PFSK-1 (cell line): Measurements from ENCODE around the gene VWC2.

ENCODE experiments used
- FOXP2 ChIP-seq: optimal IDR thresholded peaks from 2 replicates; pipeline ENCODE3; 2011; ENCODE audit warnings: borderline replicate concordance, control low read depth, inconsistent platforms; ENCODE audit not compliant: insufficient read depth; ENCODE audit errors: extremely low read length, extremely low read depth
- POLR2AphosphoS5 ChIP-seq: IDR thresholded peaks from 2 replicates; pipeline ENCODE4 v1.6.1; 2012; ENCODE audit warnings: low read depth, mild to moderate bottlenecking, control low read depth, low read length, moderate library complexity
- REST ChIP-seq, 2 experiments: IDR thresholded peaks; 2 replicates each; pipeline versions ENCODE4 v1.6.1 to v1.8.0; 2011 to 2012; ENCODE audit warnings: low read depth in 2 of 2, low read length in 2 of 2, control low read depth in 1 of 2, inconsistent platforms in 1 of 2, mild to moderate bottlenecking in 1 of 2, moderate library complexity in 1 of 2; ENCODE audit not compliant: insufficient read depth in 1 of 2
- SIN3A ChIP-seq: IDR thresholded peaks from 2 replicates; pipeline ENCODE4 v1.6.1; 2012; ENCODE audit warnings: mild to moderate bottlenecking, low read length, moderate library complexity, borderline replicate concordance; ENCODE audit not compliant: insufficient read depth
- TAF1 ChIP-seq: IDR thresholded peaks from 2 replicates; pipeline ENCODE4 v1.6.1; 2012; ENCODE audit warnings: low read length, control low read depth, borderline replicate concordance; ENCODE audit not compliant: insufficient read depth

Gene VWC2

GRCh38 chr7:49852619-49853462 lies 79.4 kb downstream of the VWC2 start:
- TF ChIP-seq SIN3A, result no peak
- TF ChIP-seq POLR2AphosphoS5, result no peak
- no peak for TF ChIP-seq TAF1
- no peak for TF ChIP-seq FOXP2
- TF ChIP-seq REST (IDR thresholded peaks at IDR 0.05; ENCODE audit: insufficient read depth in 1 of 2, low read depth in 2 of 2, low read length in 2 of 2), result no peak

- TF ChIP-seq FOXP2 (no peak), TAF1 (no peak), SIN3A (no peak), POLR2AphosphoS5 (no peak), REST (IDR thresholded peaks at IDR 0.05; ENCODE audit: insufficient read depth in 1 of 2, low read depth in 2 of 2, low read length in 2 of 2) (no peak)
These were observed 82.0 kb downstream of the VWC2 start for GRCh38 chr7:49855281-49855980.

GRCh38 chr7:49860293-49860692 lies 86.9 kb downstream of the VWC2 start:
- TF ChIP-seq SIN3A (no peak), REST (IDR thresholded peaks at IDR 0.05; ENCODE audit: insufficient read depth in 1 of 2, low read depth in 2 of 2, low read length in 2 of 2) (no peak), POLR2AphosphoS5 (no peak), FOXP2 (no peak), TAF1 (no peak)

GRCh38 chr7:49866076-49866735 lies 92.8 kb downstream of the VWC2 start:
- TF ChIP-seq TAF1, result no peak
- TF ChIP-seq POLR2AphosphoS5, result no peak
- TF ChIP-seq REST (IDR thresholded peaks at IDR 0.05; ENCODE audit: insufficient read depth in 1 of 2, low read depth in 2 of 2, low read length in 2 of 2), result no peak
- no peak for TF ChIP-seq FOXP2
